GM12891 (cell line): ENCODE data around the gene MDGA2.

Source experiments
- PAX5 ChIP-seq: IDR thresholded peaks from 2 replicates; pipeline ENCODE4 v1.6.1; 2011; ENCODE audit warnings: low read length, moderate library complexity, mild to moderate bottlenecking; ENCODE audit not compliant: insufficient read depth, severe bottlenecking
- POLR2A ChIP-seq: IDR thresholded peaks from 2 replicates; pipeline ENCODE4 v1.6.1; 2011; ENCODE audit warnings: low read depth, low read length, control low read depth
- POLR2AphosphoS5 ChIP-seq: IDR thresholded peaks from 2 replicates; pipeline ENCODE4 v1.6.1; 2011; ENCODE audit warnings: low read depth, low read length, control low read depth
- POU2F2 ChIP-seq: IDR thresholded peaks from 2 replicates; pipeline ENCODE4 v1.6.1; 2011; ENCODE audit warnings: low read depth, mild to moderate bottlenecking, control low read depth, low read length, moderate library complexity
- SPI1 ChIP-seq: IDR thresholded peaks from 2 replicates; pipeline ENCODE4 v1.6.1; 2011; ENCODE audit warnings: low read depth, low read length, control low read depth
- TAF1 ChIP-seq: IDR thresholded peaks from 2 replicates; pipeline ENCODE4 v1.6.1; 2011; ENCODE audit warnings: low read depth, low read length, control low read depth

- TF ChIP-seq PAX5: no peak
- TF ChIP-seq POLR2A: no peak
- no peak for TF ChIP-seq POLR2AphosphoS5
- TF ChIP-seq SPI1: no peak
- no peak for TF ChIP-seq TAF1
- no peak for TF ChIP-seq POU2F2
Observed at GRCh38 chr14:47490353-47490752, 185.1 kb downstream of the MDGA2 start.
